ENCODE results near the gene CITED2. TPM values are rescaled to one million over a fixed set of nuclear protein-coding genes. Genes with fewer than 3 reads are reported as not detected.

Gene CITED2
- total RNA-seq, 1 experiment from 2014 or later = 63.4 TPM

DNA sequence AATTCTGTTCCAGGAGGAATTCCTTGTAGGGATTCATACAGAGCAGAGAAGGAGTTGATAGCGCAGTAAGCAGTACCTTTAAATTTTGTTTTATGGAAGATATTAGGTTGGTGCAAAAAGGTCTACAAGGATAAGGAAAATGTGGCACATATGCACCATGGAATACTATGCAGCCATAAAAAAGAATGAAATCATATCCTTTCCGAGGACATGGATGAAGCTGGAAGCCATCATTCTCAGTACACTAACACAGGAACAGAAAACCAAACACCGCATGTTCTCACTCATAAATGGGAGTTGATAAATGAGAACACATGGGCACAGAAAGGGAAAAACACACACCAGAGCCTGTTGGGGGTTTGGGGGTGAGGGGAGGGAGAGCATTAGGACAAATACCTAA lies 45.2 kb downstream of the CITED2 start:
- Mint-ChIP-seq H3K36me3 (peaks cover 9% of the 10 kb centered on the region), H3K27ac (no peak overlapping the region), H3K9me3 (peaks cover 15% of the 10 kb centered on the region), H3K4me3 (no peak overlapping the region), H3K27me3 (ENCODE audit: low read depth) (no peaks in the 10 kb centered on the region), H3K4me1 (peaks cover 5% of the 10 kb centered on the region)
- ATAC-seq = no peak
- CTCF ChIA-PET = no interaction called here
- POLR2A ChIA-PET = no interaction called here
- DNase-seq (ENCODE audit: low spot score) = no peak
- TF ChIP-seq ZNF671 (CRISPR knock-in tag; IDR thresholded peaks at IDR 0.05) (no peak), PRRX2 (CRISPR knock-in tag; IDR thresholded peaks at IDR 0.05) (no peak), FOXK1 (CRISPR knock-in tag; IDR thresholded peaks at IDR 0.05) (no peak), NR3C1 (CRISPR knock-in tag; conservative IDR thresholded peaks at IDR 0.05; ENCODE audit: low read depth) (no peak), ZNF121 (CRISPR knock-in tag; IDR thresholded peaks at IDR 0.05) (no peak), NFE2L1 (CRISPR knock-in tag; IDR thresholded peaks at IDR 0.05) (no peak), ETV6 (CRISPR knock-in tag; IDR thresholded peaks at IDR 0.05) (no peak), ZNF138 (CRISPR knock-in tag; conservative IDR thresholded peaks at IDR 0.05) (no peak)
- TF ChIP-seq, protein P1, sequence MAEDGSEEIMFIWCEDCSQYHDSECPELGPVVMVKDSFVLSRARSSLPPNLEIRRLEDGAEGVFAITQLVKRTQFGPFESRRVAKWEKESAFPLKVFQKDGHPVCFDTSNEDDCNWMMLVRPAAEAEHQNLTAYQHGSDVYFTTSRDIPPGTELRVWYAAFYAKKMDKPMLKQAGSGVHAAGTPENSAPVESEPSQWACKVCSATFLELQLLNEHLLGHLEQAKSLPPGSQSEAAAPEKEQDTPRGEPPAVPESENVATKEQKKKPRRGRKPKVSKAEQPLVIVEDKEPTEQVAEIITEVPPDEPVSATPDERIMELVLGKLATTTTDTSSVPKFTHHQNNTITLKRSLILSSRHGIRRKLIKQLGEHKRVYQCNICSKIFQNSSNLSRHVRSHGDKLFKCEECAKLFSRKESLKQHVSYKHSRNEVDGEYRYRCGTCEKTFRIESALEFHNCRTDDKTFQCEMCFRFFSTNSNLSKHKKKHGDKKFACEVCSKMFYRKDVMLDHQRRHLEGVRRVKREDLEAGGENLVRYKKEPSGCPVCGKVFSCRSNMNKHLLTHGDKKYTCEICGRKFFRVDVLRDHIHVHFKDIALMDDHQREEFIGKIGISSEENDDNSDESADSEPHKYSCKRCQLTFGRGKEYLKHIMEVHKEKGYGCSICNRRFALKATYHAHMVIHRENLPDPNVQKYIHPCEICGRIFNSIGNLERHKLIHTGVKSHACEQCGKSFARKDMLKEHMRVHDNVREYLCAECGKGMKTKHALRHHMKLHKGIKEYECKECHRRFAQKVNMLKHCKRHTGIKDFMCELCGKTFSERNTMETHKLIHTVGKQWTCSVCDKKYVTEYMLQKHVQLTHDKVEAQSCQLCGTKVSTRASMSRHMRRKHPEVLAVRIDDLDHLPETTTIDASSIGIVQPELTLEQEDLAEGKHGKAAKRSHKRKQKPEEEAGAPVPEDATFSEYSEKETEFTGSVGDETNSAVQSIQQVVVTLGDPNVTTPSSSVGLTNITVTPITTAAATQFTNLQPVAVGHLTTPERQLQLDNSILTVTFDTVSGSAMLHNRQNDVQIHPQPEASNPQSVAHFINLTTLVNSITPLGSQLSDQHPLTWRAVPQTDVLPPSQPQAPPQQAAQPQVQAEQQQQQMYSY (CRISPR knock-in tag; IDR thresholded peaks at IDR 0.05) = no peak
- TF ChIP-seq, protein P2, sequence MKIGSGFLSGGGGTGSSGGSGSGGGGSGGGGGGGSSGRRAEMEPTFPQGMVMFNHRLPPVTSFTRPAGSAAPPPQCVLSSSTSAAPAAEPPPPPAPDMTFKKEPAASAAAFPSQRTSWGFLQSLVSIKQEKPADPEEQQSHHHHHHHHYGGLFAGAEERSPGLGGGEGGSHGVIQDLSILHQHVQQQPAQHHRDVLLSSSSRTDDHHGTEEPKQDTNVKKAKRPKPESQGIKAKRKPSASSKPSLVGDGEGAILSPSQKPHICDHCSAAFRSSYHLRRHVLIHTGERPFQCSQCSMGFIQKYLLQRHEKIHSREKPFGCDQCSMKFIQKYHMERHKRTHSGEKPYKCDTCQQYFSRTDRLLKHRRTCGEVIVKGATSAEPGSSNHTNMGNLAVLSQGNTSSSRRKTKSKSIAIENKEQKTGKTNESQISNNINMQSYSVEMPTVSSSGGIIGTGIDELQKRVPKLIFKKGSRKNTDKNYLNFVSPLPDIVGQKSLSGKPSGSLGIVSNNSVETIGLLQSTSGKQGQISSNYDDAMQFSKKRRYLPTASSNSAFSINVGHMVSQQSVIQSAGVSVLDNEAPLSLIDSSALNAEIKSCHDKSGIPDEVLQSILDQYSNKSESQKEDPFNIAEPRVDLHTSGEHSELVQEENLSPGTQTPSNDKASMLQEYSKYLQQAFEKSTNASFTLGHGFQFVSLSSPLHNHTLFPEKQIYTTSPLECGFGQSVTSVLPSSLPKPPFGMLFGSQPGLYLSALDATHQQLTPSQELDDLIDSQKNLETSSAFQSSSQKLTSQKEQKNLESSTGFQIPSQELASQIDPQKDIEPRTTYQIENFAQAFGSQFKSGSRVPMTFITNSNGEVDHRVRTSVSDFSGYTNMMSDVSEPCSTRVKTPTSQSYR (CRISPR knock-in tag; IDR thresholded peaks at IDR 0.05) = no peak
- TF ChIP-seq, protein P3, sequence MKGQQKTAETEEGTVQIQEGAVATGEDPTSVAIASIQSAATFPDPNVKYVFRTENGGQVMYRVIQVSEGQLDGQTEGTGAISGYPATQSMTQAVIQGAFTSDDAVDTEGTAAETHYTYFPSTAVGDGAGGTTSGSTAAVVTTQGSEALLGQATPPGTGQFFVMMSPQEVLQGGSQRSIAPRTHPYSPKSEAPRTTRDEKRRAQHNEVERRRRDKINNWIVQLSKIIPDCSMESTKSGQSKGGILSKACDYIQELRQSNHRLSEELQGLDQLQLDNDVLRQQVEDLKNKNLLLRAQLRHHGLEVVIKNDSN (CRISPR knock-in tag; IDR thresholded peaks at IDR 0.05) = no peak
- TF ChIP-seq, protein P4, sequence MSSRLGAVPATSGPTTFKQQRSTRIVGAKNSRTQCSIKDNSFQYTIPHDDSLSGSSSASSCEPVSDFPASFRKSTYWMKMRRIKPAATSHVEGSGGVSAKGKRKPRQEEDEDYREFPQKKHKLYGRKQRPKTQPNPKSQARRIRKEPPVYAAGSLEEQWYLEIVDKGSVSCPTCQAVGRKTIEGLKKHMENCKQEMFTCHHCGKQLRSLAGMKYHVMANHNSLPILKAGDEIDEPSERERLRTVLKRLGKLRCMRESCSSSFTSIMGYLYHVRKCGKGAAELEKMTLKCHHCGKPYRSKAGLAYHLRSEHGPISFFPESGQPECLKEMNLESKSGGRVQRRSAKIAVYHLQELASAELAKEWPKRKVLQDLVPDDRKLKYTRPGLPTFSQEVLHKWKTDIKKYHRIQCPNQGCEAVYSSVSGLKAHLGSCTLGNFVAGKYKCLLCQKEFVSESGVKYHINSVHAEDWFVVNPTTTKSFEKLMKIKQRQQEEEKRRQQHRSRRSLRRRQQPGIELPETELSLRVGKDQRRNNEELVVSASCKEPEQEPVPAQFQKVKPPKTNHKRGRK (CRISPR knock-in tag; IDR thresholded peaks at IDR 0.05; ENCODE audit: borderline replicate concordance) = no peak
- TF ChIP-seq, protein P5, sequence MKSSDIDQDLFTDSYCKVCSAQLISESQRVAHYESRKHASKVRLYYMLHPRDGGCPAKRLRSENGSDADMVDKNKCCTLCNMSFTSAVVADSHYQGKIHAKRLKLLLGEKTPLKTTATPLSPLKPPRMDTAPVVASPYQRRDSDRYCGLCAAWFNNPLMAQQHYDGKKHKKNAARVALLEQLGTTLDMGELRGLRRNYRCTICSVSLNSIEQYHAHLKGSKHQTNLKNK (CRISPR knock-in tag; IDR thresholded peaks at IDR 0.05) = no peak
- TF ChIP-seq, protein P6, sequence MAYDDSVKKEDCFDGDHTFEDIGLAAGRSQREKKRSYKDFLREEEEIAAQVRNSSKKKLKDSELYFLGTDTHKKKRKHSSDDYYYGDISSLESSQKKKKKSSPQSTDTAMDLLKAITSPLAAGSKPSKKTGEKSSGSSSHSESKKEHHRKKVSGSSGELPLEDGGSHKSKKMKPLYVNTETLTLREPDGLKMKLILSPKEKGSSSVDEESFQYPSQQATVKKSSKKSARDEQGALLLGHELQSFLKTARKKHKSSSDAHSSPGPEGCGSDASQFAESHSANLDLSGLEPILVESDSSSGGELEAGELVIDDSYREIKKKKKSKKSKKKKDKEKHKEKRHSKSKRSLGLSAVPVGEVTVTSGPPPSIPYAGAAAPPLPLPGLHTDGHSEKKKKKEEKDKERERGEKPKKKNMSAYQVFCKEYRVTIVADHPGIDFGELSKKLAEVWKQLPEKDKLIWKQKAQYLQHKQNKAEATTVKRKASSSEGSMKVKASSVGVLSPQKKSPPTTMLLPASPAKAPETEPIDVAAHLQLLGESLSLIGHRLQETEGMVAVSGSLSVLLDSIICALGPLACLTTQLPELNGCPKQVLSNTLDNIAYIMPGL (CRISPR knock-in tag; IDR thresholded peaks at IDR 0.05) = no peak
- TF ChIP-seq, protein P7, sequence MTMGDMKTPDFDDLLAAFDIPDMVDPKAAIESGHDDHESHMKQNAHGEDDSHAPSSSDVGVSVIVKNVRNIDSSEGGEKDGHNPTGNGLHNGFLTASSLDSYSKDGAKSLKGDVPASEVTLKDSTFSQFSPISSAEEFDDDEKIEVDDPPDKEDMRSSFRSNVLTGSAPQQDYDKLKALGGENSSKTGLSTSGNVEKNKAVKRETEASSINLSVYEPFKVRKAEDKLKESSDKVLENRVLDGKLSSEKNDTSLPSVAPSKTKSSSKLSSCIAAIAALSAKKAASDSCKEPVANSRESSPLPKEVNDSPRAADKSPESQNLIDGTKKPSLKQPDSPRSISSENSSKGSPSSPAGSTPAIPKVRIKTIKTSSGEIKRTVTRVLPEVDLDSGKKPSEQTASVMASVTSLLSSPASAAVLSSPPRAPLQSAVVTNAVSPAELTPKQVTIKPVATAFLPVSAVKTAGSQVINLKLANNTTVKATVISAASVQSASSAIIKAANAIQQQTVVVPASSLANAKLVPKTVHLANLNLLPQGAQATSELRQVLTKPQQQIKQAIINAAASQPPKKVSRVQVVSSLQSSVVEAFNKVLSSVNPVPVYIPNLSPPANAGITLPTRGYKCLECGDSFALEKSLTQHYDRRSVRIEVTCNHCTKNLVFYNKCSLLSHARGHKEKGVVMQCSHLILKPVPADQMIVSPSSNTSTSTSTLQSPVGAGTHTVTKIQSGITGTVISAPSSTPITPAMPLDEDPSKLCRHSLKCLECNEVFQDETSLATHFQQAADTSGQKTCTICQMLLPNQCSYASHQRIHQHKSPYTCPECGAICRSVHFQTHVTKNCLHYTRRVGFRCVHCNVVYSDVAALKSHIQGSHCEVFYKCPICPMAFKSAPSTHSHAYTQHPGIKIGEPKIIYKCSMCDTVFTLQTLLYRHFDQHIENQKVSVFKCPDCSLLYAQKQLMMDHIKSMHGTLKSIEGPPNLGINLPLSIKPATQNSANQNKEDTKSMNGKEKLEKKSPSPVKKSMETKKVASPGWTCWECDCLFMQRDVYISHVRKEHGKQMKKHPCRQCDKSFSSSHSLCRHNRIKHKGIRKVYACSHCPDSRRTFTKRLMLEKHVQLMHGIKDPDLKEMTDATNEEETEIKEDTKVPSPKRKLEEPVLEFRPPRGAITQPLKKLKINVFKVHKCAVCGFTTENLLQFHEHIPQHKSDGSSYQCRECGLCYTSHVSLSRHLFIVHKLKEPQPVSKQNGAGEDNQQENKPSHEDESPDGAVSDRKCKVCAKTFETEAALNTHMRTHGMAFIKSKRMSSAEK (CRISPR knock-in tag; IDR thresholded peaks at IDR 0.05; ENCODE audit: borderline replicate concordance) = no peak

Measured in WTC11 (cell line).